Activated CD4-positive, alpha-beta T cell treated with anti-CD3 and anti-CD28 coated beads for 36 hours (primary cell): Measurements from ENCODE around the gene APOM. TPM values are rescaled to one million over a fixed set of nuclear protein-coding genes. Genes with fewer than 3 reads are reported as not detected.

Experiments
- ATAC-seq: fragments of 200-7000 bp; cut with Tn5 transposase; one replicate; pipeline ENCODE4 v1.10.0; 2021; ENCODE audit warnings: mild to moderate bottlenecking, moderate library complexity
- CTCF ChIA-PET: fragments of 350-600 bp; sonication (Branson Sonifier 250); formaldehyde crosslinking; loops from one replicate; lab custom pipeline; 2021; ENCODE audit warnings: antibody characterized with exemption; lab: Charles Lee
- POLR2A ChIA-PET: fragments of 350-600 bp; sonication (Branson Sonifier 250); formaldehyde crosslinking; loops from one replicate; lab custom pipeline; 2021; ENCODE audit warnings: antibody characterized with exemption, inconsistent platforms; lab: Charles Lee
- DNase-seq: peaks from one replicate; pipeline ENCODE4 v3.0.0-alpha.2; 2020
- H3K27ac Mint-ChIP-seq: one replicate; pipeline ENCODE4 v1.8.0; 2021; ENCODE audit warnings: mixed read lengths
- H3K27me3 Mint-ChIP-seq: one replicate; pipeline ENCODE4 v1.8.0; 2021; ENCODE audit warnings: mixed read lengths
- H3K36me3 Mint-ChIP-seq: one replicate; pipeline ENCODE4 v1.8.0; 2021; ENCODE audit warnings: low read depth, mixed read lengths
- H3K4me1 Mint-ChIP-seq: one replicate; pipeline ENCODE4 v1.8.0; 2021; ENCODE audit warnings: mixed read lengths
- H3K4me3 Mint-ChIP-seq: one replicate; pipeline ENCODE4 v1.8.0; 2021; ENCODE audit warnings: mild to moderate bottlenecking, moderate library complexity, mixed read lengths
- H3K9me3 Mint-ChIP-seq: one replicate; pipeline ENCODE4 v1.8.0; 2021; ENCODE audit warnings: low read depth, mixed read lengths
- intact Hi-C, 2 experiments: fragments of 100-400 bp; cut with DNase I in 1 of 2; cut with micrococcal nuclease in 1 of 2; formaldehyde crosslinking; loops; one replicate each; pipeline versions ENCODE4 v1.14.2 to v1.15.1; 2022 to 2024; cut with DNase I, micrococcal nuclease
- total RNA-seq, 2 experiments: library from RNA; stranded (reverse); gene quantifications; one replicate each; pipeline ENCODE4 v1.2.3, GENCODE V29; 2021

APOM gene
- total RNA-seq, 2 experiments from 2014 or later = 3.4 to 4.0 TPM

- ChIA-PET CTCF (no interaction called here), POLR2A (no interaction called here)
- Mint-ChIP-seq H3K4me3 (no peak overlapping the region), H3K4me1 (peaks cover 7% of the 10 kb centered on the region), H3K9me3 (no peaks in the 10 kb centered on the region), H3K27me3 (no peaks in the 10 kb centered on the region), H3K27ac (no peak overlapping the region), H3K36me3 (peaks cover 48% of the 10 kb centered on the region)
- no peak for DNase-seq
- intact Hi-C loops = no loop called here
- ATAC-seq = no peak
Measured at GRCh38 chr6:31641370-31641769, 14.3 kb upstream of the APOM start.

GRCh38 chr6:31642798-31643570 lies 12.7 kb upstream of the APOM start:
- no peaks in the 10 kb centered on the region for H3K27me3 Mint-ChIP-seq
- H3K27ac Mint-ChIP-seq = no peak overlapping the region
- intact Hi-C loops = no loop called here
- no peaks in the 10 kb centered on the region for H3K9me3 Mint-ChIP-seq
- ATAC-seq (no peak), DNase-seq (no peak)
- ChIA-PET CTCF (interaction anchor here (1.0 kb wide), 1 partner anchor 18 kb away, joined by 3 read pairs; no protein-coding TSS in a partner anchor), POLR2A (interaction anchor here (0.5 to 0.7 kb wide), 3 partner anchors 11 to 449 kb away, joined by 3 to 10 read pairs (median 3); no protein-coding TSS in a partner anchor)
- peaks cover 7% of the 10 kb centered on the region for H3K4me1 Mint-ChIP-seq
- H3K4me3 Mint-ChIP-seq = no peak overlapping the region
- H3K36me3 Mint-ChIP-seq = peaks cover 45% of the 10 kb centered on the region

- CTCF ChIA-PET = interaction anchor here (0.7 kb wide), 1 partner anchor 126 kb away, joined by 3 read pairs; no protein-coding TSS in a partner anchor
- no peak for DNase-seq
- Mint-ChIP-seq H3K9me3 (no peaks in the 10 kb centered on the region), H3K4me1 (peaks cover 7% of the 10 kb centered on the region), H3K27ac (no peak overlapping the region), H3K27me3 (no peaks in the 10 kb centered on the region), H3K36me3 (peaks cover 50% of the 10 kb centered on the region), H3K4me3 (no peak overlapping the region)
- no peak for ATAC-seq
- intact Hi-C loops = no loop called here
- POLR2A ChIA-PET = interaction anchor here (0.5 to 0.7 kb wide), 3 partner anchors 10 to 448 kb away, joined by 3 to 10 read pairs (median 3); no protein-coding TSS in a partner anchor
Measured at GRCh38 chr6:31643818-31644454, 11.8 kb upstream of the APOM start.

GRCh38 chr6:31645325-31645724 lies 10.4 kb upstream of the APOM start:
- H3K27ac Mint-ChIP-seq = peak overlapping the region; percentile 1
- H3K27me3 Mint-ChIP-seq = no peaks in the 10 kb centered on the region
- DNase-seq (no peak), ATAC-seq (no peak)
- peaks cover 7% of the 10 kb centered on the region for H3K4me1 Mint-ChIP-seq
- intact Hi-C loops = no loop called here
- no peak overlapping the region for H3K4me3 Mint-ChIP-seq
- ChIA-PET POLR2A (no interaction called here), CTCF (no interaction called here)
- peaks cover 52% of the 10 kb centered on the region for H3K36me3 Mint-ChIP-seq
- H3K9me3 Mint-ChIP-seq = no peaks in the 10 kb centered on the region

- POLR2A ChIA-PET = interaction anchor here (0.6 to 6.0 kb wide), 15 partner anchors 10 to 307 kb away, joined by 3 to 72 read pairs (median 4); partner anchors contain the start of genes ABHD16A, AIF1, C6orf47 and CLIC1
- Mint-ChIP-seq H3K4me3 (peak overlapping the region; percentile 88), H3K27ac (peak overlapping the region; percentile 96), H3K27me3 (no peaks in the 10 kb centered on the region), H3K36me3 (peaks cover 41% of the 10 kb centered on the region), H3K4me1 (peaks cover 28% of the 10 kb centered on the region), H3K9me3 (no peaks in the 10 kb centered on the region)
- intact Hi-C loops = loop anchor here (1.0 to 5.0 kb wide), 20 partner anchors 9 to 1095 kb away; partner anchors contain the start of genes ABHD16A (in 2 of the 2), C6orf47 (in 2 of the 2), PRRC2A (in 2 of the 2) and AGPAT1 (in 1 of the 2)
- ATAC-seq = peak; percentile 62
- CTCF ChIA-PET = interaction anchor here (0.6 to 5.8 kb wide), 13 partner anchors 10 to 544 kb away, joined by 3 to 39 read pairs (median 4); partner anchors contain the start of genes C6orf47, GPANK1, HSPA1B and LY6G5B
- DNase-seq = peak; percentile 76
Measured at GRCh38 chr6:31651602-31652191, 4.0 kb upstream of the APOM start.

GRCh38 chr6:31652925-31653724 lies 2.6 kb upstream of the APOM start:
- Mint-ChIP-seq H3K27me3 (no peaks in the 10 kb centered on the region), H3K36me3 (peaks cover 30% of the 10 kb centered on the region), H3K4me1 (peaks cover 38% of the 10 kb centered on the region), H3K27ac (peak overlapping the region; percentile 96), H3K9me3 (no peaks in the 10 kb centered on the region), H3K4me3 (peak overlapping the region; percentile 88)
- intact Hi-C loops = loop anchor here (1.0 to 5.0 kb wide), 20 partner anchors 7 to 1096 kb away; partner anchors contain the start of genes ABHD16A (in 2 of the 2), C6orf47 (in 2 of the 2), PRRC2A (in 2 of the 2) and AGPAT1 (in 1 of the 2)
- peak; percentile 91 for DNase-seq
- peak; percentile 71 for ATAC-seq
- POLR2A ChIA-PET = interaction anchor here (0.9 to 6.0 kb wide), 7 partner anchors 8 to 174 kb away, joined by 3 to 72 read pairs (median 6); partner anchors contain the start of genes AIF1, C6orf47, CSNK2B and DDX39B
- CTCF ChIA-PET = interaction anchor here (0.7 to 5.8 kb wide), 14 partner anchors 8 to 1108 kb away, joined by 3 to 39 read pairs (median 4); partner anchors contain the start of genes C6orf47, DDX39B, GPANK1 and TNF

- peaks cover 19% of the 10 kb centered on the region for H3K36me3 Mint-ChIP-seq
Measured at GRCh38 chr6:31654574-31655348, 933 bp upstream of the APOM start.

GRCh38 chr6:31657406-31658157 lies 1.9 kb downstream of the APOM start:
- no peaks in the 10 kb centered on the region for H3K27me3 Mint-ChIP-seq
- DNase-seq (peak; percentile 64), ATAC-seq (no peak)
- no peak overlapping the region for H3K4me3 Mint-ChIP-seq
- peaks cover 23% of the 10 kb centered on the region for H3K36me3 Mint-ChIP-seq
- ChIA-PET POLR2A (interaction anchor here (0.6 kb wide), 2 partner anchors 10 to 198 kb away, joined by 3 to 5 read pairs; no protein-coding TSS in a partner anchor), CTCF (interaction anchor here (0.7 kb wide), 1 partner anchor 130 kb away, joined by 3 read pairs; no protein-coding TSS in a partner anchor)
- H3K9me3 Mint-ChIP-seq = no peaks in the 10 kb centered on the region
- intact Hi-C loops = no loop called here
- H3K27ac Mint-ChIP-seq = peak overlapping the region; percentile 93
- H3K4me1 Mint-ChIP-seq = peaks cover 53% of the 10 kb centered on the region

More at GRCh38 chr6:31654574-31655348, 933 bp upstream of the APOM start:
- no peak for DNase-seq
- no peak for ATAC-seq
- intact Hi-C loops = loop anchor here in 1 of 2 experiments (5.0 kb wide), 3 partner anchors 457 to 543 kb away; partner anchors contain the start of genes AGPAT1 and RNF5
- H3K4me1 Mint-ChIP-seq = peaks cover 50% of the 10 kb centered on the region
- CTCF ChIA-PET = interaction anchor here (0.6 to 5.8 kb wide), 9 partner anchors 9 to 192 kb away, joined by 3 to 39 read pairs (median 3); partner anchors contain the start of genes ATP6V1G2, GPANK1 and LY6G5C
- no peaks in the 10 kb centered on the region for H3K27me3 Mint-ChIP-seq
- no peaks in the 10 kb centered on the region for H3K9me3 Mint-ChIP-seq
- H3K4me3 Mint-ChIP-seq = no peak overlapping the region
- no peak overlapping the region for H3K27ac Mint-ChIP-seq
- POLR2A ChIA-PET = interaction anchor here (0.6 to 6.0 kb wide), 2 partner anchors 10 to 11 kb away, joined by 3 to 72 read pairs; partner anchors contain the start of genes CSNK2B and GPANK1

GRCh38 chr6:31658158-31658688 lies 2.5 kb downstream of the APOM start:
- Mint-ChIP-seq H3K4me1 (peaks cover 55% of the 10 kb centered on the region), H3K27ac (peak overlapping the region; percentile 93), H3K9me3 (no peaks in the 10 kb centered on the region), H3K27me3 (no peaks in the 10 kb centered on the region), H3K36me3 (peaks cover 27% of the 10 kb centered on the region), H3K4me3 (peak overlapping the region; percentile 88)
- no peak for DNase-seq
- ChIA-PET POLR2A (no interaction called here), CTCF (interaction anchor here (0.6 kb wide), 1 partner anchor 61 kb away, joined by 4 read pairs; no protein-coding TSS in a partner anchor)
- ATAC-seq = no peak
- intact Hi-C loops = no loop called here
